H4 (cell line): ENCODE data around the gene AP3M1. TPM values are rescaled to one million over a fixed set of nuclear protein-coding genes. Genes with fewer than 3 reads are reported as not detected.
A peak's percentile ranks its signal among the peaks of the same experiment; 100 is the strongest.
"Not testable (repeated sequence)": the region's sequence is repeated elsewhere in the genome, so short reads cannot be mapped to it uniquely, and the experiment has no call there.

ENCODE experiments used
- DNase-seq: peaks from one replicate; pipeline ENCODE4 v3.0.0-alpha.2; 2015; ENCODE audit warnings: low spot score
- total RNA-seq: library from RNA; depleted of rRNA; stranded (reverse); fragments of >200 nt; shearing (Covaris generic); gene quantifications from 2 replicates; pipeline ENCODE4 v1.2.3, GENCODE V29; 2014; rRNA removed

Gene AP3M1, protein sequence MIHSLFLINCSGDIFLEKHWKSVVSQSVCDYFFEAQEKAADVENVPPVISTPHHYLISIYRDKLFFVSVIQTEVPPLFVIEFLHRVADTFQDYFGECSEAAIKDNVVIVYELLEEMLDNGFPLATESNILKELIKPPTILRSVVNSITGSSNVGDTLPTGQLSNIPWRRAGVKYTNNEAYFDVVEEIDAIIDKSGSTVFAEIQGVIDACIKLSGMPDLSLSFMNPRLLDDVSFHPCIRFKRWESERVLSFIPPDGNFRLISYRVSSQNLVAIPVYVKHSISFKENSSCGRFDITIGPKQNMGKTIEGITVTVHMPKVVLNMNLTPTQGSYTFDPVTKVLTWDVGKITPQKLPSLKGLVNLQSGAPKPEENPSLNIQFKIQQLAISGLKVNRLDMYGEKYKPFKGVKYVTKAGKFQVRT
- 33.4 and 42.1 TPM in 2 replicates for total RNA-seq

DNA sequence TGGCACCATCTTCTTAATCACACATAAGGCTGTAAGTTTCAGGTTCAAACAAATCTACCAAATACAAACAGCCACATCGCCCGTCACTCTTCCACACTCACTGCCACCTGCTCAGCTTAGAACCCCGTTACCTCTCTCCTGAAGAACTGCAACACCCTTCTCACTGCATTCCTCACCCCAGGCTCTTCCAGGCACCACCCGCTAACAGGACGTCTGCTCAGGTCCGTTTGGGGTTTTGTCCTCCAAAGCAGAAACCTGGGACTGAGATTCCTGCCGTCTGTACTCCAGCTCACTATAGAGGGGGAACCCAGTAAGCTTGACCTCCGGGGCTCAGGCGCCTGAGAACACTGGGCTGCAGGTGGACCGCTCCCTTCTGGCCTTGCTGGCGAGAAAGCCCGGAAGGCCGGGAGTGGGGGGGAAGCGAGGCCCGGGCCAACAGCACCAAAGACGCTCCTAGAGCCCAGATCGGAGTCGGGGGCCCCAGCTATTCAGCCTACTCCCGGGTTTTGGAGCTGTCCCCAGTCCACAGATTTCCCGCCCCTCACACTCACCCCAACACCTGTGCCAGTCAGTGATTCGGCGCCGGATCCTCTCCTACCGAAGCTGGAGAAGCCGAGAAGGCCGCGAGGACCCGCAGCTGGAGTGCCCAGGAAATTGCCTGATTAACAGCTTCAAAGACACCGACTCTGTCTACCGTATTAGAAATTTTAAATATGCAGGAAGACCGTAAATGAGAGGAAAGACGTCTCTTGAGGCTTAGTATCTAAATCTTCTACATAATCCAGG, at the start of gene AP3M1:
Gene AP3M1 (minus strand): TSS at position 625 of the 786 bp plus-strand sequence. CDS start 12,449 bp downstream, outside the sequence.
- no peak for DNase-seq

- DNase-seq: no peak
Measured at GRCh38 chr10:74199315-74199714, 48.7 kb upstream of the AP3M1 start.

- no peak for DNase-seq
Measured at GRCh38 chr10:74194999-74195398, 44.4 kb upstream of the AP3M1 start.

DNA sequence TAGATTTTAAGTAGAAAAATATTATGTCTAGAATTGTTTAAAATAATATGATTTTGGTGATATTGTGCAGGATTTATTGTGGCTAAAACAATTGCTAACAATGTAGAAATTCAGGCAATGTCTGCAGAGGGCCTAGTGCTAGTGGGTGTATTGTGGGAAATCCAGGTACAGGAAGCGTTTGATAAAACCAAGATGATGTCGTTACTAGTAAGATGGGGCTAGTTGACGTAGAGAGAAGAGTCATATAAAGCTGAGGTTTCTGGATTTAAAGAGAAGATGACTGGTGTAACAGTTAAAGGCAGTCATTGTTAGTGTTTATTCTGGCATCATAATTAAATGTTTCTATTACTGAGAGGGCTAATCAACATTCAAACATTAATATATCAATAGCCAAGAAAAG, 43.9 kb upstream of the AP3M1 start:
- no peak for DNase-seq

DNA sequence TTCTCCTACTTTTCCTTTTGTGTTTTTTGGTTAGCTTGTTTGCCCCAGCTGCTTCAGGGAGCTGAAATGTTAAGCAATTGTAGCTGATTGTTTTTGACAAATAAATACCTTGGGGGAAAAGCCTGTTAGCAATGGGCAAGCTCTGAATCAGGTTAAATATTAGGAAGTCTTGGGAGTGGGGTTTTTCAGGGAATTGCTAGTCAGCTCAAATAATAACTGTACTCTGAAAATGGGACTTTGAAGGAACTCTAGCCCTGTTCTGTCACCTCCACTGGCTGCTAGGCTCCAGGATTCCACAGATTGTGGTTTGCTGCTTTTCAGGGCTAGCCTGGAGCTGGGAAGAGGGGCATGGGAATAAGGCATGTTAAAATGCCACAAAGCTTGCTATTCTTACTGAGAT, 39.9 kb upstream of the AP3M1 start:
- peak; percentile 15 for DNase-seq

DNA sequence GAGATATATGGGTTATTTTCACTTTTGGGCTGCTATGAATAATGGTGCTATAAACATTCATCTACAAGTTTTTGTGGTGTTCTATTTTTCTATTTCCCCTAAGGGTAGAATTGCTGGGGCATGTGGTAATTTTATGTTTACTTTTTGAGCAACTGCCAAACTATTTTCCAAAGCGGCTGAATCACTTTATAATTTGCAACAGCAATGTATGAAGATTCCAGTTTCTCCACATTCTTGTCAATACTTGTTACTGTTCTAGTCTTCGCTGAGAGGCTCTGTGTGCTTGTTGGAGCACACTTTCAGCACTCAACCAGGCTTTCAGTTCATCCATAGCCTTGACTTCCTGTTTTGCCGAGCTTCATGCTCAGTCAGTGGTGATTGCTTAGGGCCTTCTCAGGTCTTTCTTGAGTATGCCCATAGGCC, 39.4 kb upstream of the AP3M1 start:
- DNase-seq: peak; percentile 68

DNA sequence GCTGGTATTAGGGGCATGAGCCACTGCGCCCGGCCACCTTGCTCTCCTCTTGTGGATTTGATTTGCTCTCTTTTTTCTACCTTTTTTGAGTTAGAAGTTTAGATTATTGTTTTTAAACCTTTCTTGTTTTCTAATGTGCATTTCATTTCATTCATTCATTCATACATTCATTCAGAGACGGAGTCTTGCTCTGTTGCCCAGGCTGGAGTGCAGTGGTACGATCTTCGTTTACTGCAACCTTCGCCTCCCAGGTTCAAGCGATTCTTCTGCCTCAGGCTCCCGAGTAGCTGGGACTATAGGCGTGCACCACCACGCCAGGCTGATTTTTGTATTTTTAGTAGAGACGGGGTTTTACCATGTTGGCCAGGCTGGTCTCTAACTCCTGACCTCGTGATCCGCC, 38.0 kb upstream of the AP3M1 start:
- DNase-seq: not testable (repeated sequence)

GRCh38 chr10:74187237-74187636, 36.6 kb upstream of the AP3M1 start:
- DNase-seq: no peak

GRCh38 chr10:74186678-74187077, 36.0 kb upstream of the AP3M1 start:
- no peak for DNase-seq

DNA sequence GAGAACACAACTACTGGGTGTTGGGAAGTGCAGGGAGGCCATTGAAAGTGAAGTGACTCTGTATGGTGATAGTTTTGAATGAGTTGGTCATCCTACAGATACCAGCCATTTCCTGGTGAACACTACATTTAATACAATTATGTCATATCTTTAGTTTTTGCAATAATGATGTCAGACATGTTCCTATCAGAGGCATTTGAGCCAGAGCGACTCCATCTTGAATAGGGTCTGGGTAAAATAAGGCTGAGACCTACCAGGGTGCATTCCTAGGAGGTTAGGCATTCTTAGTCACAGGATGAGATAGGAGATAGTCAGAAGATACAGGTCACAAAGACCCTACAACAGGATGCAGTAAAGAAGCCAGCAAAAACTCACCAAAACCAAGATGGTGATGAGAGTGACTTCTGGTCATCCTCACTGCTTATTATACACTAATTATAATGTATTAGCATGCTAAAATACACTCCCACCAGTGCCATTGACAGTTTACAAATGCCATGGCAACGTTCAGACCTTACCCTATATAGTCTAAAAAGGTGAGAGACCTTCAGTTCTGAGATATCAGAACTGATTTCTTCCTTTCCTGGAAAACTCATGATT, 28.6 kb upstream of the AP3M1 start:
- no peak for DNase-seq

- DNase-seq: no peak
Measured at GRCh38 chr10:74178042-74178791, 27.6 kb upstream of the AP3M1 start.

DNA sequence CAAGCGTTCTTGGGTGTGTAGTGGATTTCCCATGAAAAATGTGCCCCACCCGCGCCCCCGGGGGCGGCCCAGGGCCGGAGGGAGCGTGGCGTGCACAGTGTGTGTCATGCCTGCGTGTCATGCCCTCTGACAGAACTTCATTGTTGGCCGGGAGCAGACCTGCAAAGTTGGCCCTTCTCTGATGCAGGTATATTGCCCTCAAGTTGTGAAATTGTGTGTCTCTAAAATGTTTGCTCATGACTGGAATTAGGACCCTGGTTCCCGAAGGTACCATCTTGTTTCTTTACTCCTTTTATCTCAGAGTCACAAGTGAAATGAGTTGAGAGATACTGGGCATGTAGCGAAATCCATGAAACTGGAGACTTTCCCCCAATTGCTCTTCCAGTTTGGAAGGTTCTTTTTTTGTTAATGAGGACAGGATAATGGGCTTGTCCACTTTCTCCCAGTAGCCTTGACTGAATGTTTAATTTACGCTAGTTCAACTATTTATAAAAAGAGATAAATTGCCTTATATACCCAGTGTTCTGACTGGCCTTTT, 26.6 kb upstream of the AP3M1 start:
- DNase-seq: peak; percentile 10

- DNase-seq: peak; percentile 97
Measured at GRCh38 chr10:74176380-74177139, 25.9 kb upstream of the AP3M1 start.

GRCh38 chr10:74175510-74176379, 25.1 kb upstream of the AP3M1 start:
- no peak for DNase-seq

DNA sequence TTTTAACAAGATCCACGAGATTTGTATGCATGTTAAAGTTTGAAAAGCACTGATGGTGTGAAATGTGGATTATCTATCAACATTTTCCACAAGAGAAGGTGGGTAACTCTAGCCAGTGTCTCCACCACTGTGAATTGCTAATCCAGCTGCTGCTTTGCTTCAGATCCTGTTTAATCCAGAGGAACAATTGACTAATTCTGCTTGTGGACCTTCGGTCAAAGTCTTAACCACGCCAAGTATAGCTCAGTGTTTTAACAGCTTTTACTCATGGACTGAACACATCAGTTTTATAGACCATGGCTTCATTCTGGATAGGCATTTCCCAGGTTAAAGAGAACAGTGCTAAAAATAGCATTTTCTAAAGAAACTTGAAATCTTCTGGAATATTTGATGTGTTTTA, 23.9 kb upstream of the AP3M1 start:
- no peak for DNase-seq

DNA sequence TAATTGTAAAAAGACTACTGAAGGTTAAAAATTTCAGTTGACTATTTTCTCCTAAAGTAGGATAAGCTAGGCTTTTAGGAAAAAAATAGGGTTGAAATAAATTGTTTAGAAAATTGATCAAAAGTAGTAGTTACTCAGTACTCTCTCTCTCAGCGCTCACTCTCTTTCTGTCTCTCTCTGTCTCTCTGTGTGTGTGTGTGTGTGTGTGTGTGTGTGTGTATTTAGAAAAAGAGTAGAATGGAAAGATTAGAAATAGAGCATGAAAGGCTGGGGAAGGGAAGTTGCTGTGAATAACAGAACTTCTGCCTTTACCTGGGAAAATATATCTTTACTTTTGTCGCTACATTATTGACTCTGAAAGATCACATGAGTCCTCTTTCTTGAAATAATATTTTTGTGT, 21.0 kb upstream of the AP3M1 start:
- DNase-seq: no peak

DNA sequence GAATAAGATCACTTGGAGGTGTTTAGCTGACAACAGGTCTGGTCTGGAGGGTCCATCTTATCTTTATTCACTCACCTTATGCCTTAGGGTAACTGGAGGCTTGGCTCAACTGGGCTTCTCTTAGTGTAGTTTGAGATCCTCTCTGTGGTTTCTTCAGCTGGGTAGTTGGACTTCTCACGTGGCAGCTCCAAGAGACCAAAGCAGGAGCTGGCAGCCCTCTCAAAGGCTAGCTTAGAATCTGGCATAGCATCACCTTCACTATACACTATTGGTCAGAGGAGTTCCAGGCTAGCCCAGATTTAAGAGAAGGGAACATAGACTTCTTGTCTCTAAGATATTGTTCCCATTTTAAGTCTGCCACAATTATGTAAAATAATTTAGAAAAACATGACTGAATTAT, 16.8 kb upstream of the AP3M1 start:
- DNase-seq: no peak

DNA sequence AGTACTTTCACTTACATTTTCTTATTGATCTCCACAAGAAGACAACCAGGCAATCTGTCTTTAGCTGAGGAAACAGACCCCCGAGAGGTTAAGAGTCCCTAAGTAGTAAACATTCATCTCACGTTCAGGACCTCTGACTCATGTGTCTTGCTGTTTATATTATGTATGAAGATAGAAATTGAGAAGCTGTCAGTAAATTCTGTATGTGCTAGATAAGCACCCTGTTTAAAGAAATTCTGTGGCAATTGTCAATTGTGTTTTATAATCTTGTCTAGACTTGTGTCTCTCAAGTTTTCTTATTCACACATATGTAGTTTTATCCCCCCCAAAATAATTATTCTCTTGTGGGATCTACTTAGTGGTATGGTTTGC, 14.9 kb upstream of the AP3M1 start:
- no peak for DNase-seq

DNA sequence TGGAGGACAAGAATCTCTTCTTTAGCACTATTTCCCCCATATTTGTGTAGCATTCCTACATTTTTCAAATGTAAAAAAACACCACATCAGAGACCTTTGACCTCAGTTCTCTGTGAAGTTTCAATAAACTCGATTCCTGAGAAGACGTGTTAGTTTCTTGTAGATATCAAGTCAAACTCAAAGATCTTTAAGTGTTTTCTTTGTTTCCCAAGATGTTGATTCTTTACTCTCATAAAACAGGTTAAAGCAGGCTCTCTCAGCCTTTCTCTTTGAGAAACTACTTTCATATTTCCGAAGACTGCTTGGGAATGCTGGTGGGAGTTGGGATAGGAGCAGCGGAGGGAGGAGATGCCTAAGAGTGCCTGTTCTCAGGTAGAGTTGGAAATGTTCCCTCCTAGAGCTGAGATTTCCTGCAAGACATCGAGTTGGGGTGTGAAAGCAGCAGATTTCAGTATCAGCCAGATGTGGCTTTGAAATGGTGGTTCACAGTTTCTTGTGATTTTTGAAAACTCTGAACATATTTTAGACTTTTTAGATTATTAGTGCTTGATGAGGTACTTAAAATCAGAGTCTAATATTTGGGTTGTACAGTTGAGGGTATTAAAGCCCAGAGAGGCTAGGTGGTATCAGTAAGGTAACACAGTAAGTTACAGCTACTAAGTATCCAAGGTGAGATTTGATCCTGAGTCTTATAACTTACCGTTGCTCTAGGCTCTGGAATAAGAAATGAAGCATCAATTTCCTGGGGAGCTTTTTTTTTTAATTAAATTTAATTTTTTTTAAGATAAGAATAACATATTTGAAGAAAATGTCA, 14.3 kb upstream of the AP3M1 start:
- no peak for DNase-seq
